Activated T-cell treated with anti-CD3 and anti-CD28 coated beads for 4 hours (primary cell): ENCODE results near the gene MBLAC1.

ENCODE experiments used
- DNase-seq: peaks from one replicate; pipeline ENCODE4 v3.0.0-alpha.2; 2020

The MBLAC1 gene

DNA sequence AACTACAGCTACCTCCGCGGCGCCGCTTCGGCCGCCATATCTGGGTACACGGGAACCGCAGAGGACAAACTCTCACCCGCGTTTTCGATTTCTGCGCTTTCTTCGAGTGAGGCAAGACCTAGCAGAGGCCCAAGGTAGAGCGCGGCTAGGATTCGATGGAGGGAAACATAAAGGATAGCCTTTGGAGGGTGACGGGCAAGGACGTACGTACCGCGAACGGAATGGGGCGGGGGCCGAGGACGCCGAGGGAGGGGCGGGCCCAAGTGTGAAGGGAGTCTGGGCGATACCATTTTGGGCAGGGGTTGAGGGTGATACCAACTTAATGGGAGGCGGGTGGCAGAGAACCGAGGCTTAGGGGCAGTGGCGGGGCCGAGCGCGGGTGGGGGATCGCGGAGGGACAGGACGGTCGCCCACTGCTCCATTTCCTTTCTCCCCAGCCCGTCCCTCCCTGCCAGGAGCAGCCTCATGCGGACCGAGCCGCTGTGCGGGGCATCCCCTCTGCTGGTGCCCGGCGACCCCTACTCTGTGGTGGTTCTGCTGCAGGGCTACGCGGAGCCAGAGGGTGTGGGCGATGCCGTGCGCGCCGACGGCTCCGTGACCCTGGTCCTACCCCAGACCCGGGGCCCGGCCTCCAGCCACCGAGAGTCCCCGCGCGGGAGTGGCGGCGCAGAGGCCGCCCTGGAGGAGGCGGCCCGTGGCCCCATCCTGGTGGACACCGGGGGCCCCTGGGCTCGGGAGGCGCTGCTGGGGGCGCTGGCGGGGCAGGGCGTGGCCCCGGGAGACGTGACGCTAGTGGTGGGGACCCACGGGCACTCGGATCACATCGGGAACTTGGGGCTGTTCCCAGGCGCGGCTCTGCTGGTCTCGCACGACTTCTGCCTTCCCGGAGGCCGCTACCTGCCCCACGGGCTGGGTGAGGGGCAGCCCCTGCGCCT lies at the start of gene MBLAC1:
TSS of gene MBLAC1 (plus strand) at position 37 of the 935 bp plus-strand sequence. CDS start at position 466, 429 bp downstream.
- peak; percentile 92 for DNase-seq

DNA sequence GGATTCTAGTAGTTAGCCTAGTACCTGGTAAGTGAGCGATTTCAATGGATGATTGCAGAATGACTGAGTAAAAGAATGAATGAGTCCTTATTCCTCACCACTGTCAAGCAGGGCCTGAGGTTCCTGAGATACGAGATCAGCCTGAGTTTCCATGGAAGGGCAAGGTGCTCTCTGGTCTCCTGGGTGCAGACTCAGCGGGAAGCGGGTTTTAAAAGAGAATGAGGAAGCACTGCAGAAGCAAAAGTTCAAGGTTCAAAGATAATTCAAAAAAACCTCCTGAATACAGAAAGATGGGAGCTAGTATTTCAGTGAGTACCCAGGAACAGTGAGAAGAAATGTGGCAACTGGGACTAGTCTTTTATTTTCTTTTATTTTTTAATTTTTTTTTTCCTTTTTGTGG lies 49.6 kb upstream of the MBLAC1 start:
- DNase-seq, result no peak

- DNase-seq, result no peak
Observed at GRCh38 chr7:100079024-100079560, 47.7 kb upstream of the MBLAC1 start.

DNA sequence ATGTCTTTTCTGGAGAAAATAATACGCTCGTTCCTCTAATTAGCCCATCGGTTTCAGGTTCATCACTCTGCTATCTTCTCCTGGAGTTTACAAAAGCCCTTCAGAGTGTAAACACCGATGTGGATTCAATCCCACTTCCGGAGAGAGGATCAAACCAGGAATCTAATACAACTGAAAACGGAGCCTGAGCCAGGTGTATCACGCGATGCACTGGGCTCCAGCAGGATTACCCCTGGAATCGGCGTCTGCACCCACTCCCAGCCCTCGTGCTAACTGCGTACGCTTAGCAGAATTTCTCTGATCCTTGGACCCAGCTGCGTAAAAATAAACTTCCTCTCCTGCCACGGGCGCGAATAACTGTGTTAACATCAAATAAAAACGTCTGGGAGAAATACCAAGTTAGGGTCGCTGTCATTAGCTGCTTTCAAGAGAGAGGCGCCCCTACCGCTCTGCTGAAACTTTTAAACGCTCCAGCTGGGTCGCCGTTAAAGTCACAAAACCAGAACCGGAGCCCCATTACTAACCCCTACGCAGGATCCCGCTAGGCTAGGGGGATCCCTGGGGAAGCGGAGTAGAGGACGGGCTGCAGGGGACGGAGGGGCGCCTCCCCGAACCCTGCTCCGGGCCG lies 45.7 kb upstream of the MBLAC1 start:
- no peak for DNase-seq

DNA sequence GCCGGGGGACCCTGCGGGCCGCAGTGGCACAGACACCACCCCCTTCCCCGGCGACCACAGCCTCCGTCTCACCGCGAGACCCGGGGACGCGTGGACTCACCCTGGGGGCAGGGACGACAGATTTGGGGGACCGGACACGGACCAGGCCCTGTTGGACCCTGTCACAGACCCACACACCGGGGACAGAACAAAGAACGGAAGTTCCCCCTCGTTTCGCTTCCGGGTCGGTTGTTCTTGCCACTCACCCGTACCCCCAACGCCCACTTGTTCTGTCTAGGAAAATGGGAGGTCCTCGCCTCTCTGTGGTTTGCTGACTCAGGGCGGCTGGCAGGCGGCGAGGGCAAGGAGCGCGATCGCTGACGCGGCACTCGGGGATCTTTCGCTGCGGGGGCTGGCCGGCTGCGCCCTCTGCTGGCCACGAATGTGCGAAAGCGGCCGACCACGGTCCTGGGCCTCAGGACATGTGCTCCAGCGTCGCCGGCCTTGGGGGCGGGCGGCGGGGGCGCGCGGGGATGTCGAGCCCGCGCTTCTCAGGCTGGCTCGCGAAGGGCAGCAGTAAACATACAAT lies 45.1 kb upstream of the MBLAC1 start, which contains the start of gene ZNF3:
TSS of gene ZNF3 (minus strand) at position 189 of the 568 bp plus-strand sequence. CDS start 4,366 bp downstream, outside the sequence.
- DNase-seq, result peak; percentile 96

- no peak for DNase-seq
Observed at GRCh38 chr7:100082978-100083377, 43.8 kb upstream of the MBLAC1 start.

DNA sequence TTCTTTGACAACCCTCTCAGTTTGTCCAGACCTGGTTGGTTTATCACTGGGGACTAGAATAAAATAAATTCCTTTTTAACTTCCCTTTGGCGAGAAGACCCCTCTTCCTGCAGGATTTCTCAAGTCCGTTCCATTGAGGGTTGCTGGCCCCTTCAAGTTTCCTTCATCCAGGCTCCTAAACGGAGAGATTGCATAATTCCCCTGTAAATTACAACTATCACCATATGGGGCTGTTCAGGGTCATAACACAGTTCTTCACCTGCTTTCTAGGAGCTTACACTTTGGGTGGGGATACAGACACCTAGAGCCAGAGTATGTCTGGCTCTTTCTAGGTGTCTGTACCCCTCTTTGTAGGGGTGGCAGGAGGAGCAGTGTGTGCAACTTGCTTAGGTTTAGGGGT lies 41.3 kb upstream of the MBLAC1 start:
- DNase-seq, result no peak

GRCh38 chr7:100087055-100087750 lies 39.6 kb upstream of the MBLAC1 start:
- no peak for DNase-seq

- DNase-seq, result no peak
Observed at GRCh38 chr7:100088095-100088620, 38.6 kb upstream of the MBLAC1 start.

GRCh38 chr7:100088621-100089457 lies 37.9 kb upstream of the MBLAC1 start, which contains the start of gene COPS6:
Gene COPS6, plus strand, starts transcription at chr7:100088969. Its CDS starts 22 bp downstream, at chr7:100088991.
- peak; percentile 84 for DNase-seq

DNA sequence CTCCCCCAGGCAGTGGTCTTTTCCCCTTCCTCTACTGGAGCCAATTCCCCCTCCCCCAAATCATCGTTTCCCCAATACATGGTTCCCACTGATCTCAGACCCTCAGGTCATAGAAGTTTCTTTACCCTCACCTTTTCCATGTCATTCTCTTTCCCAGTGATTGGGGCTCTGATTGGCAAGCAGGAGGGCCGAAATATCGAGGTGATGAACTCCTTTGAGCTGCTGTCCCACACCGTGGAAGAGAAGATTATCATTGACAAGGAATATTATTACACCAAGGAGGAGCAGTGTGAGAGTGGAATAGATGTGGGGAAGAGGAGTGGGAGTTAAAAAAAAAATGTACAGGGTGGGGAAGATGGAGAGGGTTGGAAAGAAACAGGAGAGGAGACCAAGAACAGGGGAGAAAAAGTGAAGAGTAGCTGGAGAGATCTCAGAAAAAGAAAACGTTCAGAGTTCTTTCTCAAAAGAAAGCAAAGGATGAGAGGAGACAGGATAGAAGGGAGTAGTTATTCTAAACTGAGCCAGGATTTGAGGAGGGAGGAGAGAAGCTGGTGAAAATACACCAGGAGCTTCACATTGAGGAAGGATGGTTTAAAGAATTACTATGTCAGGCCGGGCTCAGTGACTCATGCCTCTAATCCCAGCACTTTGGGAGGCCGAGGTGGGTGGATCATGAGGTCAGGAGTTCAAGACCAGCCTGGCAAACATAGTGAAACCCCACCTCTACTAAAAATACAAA lies 37.1 kb upstream of the MBLAC1 start:
- no peak for DNase-seq

GRCh38 chr7:100090527-100091410 lies 36.0 kb upstream of the MBLAC1 start:
- no peak for DNase-seq

GRCh38 chr7:100091411-100092181 lies 35.2 kb upstream of the MBLAC1 start:
- no peak for DNase-seq

GRCh38 chr7:100093054-100093453 lies 33.7 kb upstream of the MBLAC1 start:
- no peak for DNase-seq

GRCh38 chr7:100093498-100093897 lies 33.3 kb upstream of the MBLAC1 start:
- no peak for DNase-seq

DNA sequence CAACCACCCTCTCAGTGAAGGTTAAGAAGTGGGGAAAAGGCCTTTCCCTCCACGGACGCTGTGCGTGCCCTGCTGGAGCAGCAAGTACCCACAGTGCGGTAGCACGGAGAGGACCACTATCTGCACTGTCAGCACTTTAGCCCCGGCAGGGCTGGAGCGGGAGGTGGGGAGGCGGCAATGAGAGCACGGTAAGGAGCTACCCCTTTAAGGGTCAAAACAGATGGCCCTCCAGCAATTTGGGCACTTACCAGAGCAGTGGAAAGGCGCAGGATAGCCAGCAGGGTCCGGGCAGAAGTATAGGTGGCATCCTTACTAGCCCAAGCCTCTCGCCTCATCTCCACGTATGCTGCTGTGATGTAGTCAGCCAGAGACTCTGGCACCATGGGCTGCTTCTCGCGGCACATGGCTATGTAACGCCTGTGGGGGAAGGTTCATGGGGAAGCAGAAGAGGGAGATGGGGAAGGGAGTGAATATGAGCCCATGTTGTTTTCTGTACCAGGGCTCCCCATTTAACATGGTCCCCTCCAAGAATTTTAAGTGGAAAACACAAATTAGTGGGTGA lies 32.8 kb upstream of the MBLAC1 start:
- no peak for DNase-seq

GRCh38 chr7:100095289-100095688 lies 31.5 kb upstream of the MBLAC1 start:
- no peak for DNase-seq

DNA sequence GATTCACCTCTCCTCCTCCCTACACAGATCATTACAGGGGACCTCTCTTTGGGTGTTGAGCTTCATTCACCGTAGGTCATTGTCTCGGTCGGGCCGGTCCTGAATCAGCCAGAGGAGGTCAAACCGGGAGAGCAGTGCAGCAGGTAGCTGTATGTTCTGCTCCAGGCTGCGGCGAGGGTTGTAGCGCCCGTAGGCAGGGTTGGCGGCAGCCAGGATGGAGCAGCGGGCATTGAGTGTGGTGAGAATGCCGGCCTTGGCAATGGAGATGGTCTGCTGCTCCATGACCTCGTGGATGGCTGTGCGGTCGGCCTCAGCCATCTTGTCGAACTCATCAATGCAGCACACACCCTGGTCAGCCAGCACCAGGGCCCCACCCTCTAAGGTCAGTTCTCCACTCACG lies 31.1 kb upstream of the MBLAC1 start:
- no peak for DNase-seq
